ENCODE measurements around the gene BTBD9.
A peak's percentile ranks its signal among the peaks of the same experiment; 100 is the strongest.

Gene BTBD9

GRCh38 chr6:38503960-38504682 lies 135.6 kb downstream of the BTBD9 start:
- DNase-seq: no peak

- no peak for DNase-seq
These were observed 136.5 kb downstream of the BTBD9 start for GRCh38 chr6:38503032-38503773.

- DNase-seq: no peak
These were observed 137.3 kb downstream of the BTBD9 start for GRCh38 chr6:38502423-38502822.

- DNase-seq: no peak
These were observed 137.8 kb downstream of the BTBD9 start for GRCh38 chr6:38501931-38502330.

- DNase-seq: no peak
These were observed 140.1 kb downstream of the BTBD9 start for GRCh38 chr6:38499529-38500096.

- DNase-seq: no peak
These were observed 140.8 kb downstream of the BTBD9 start for GRCh38 chr6:38498805-38499445.

- DNase-seq: no peak
These were observed 141.6 kb downstream of the BTBD9 start for GRCh38 chr6:38498085-38498484.

- no peak for DNase-seq
These were observed 142.2 kb downstream of the BTBD9 start for GRCh38 chr6:38497546-38497945.

- DNase-seq: no peak
These were observed 143.7 kb downstream of the BTBD9 start for GRCh38 chr6:38495922-38496635.

- DNase-seq: no peak
These were observed 144.2 kb downstream of the BTBD9 start for GRCh38 chr6:38495518-38495917.

GRCh38 chr6:38493931-38494547 lies 145.7 kb downstream of the BTBD9 start:
- peak; percentile 65 for DNase-seq

- DNase-seq: no peak
These were observed 147.7 kb downstream of the BTBD9 start for GRCh38 chr6:38492031-38492430.

GRCh38 chr6:38489951-38490350 lies 149.8 kb downstream of the BTBD9 start:
- DNase-seq: peak; percentile 71

GRCh38 chr6:38487423-38487822 lies 152.3 kb downstream of the BTBD9 start:
- DNase-seq: no peak

GRCh38 chr6:38485488-38485887 lies 154.2 kb downstream of the BTBD9 start:
- DNase-seq: no peak

- no peak for DNase-seq
These were observed 155.1 kb downstream of the BTBD9 start for GRCh38 chr6:38484656-38485055.

- DNase-seq: no peak
These were observed 156.2 kb downstream of the BTBD9 start for GRCh38 chr6:38483526-38483925.

- peak; percentile 69 for DNase-seq
These were observed 157.3 kb downstream of the BTBD9 start for GRCh38 chr6:38482466-38482865.

- DNase-seq: no peak
These were observed 157.9 kb downstream of the BTBD9 start for GRCh38 chr6:38481851-38482250.

GRCh38 chr6:38481211-38481836 lies 158.4 kb downstream of the BTBD9 start:
- no peak for DNase-seq

- DNase-seq: no peak
These were observed 159.7 kb downstream of the BTBD9 start for GRCh38 chr6:38480036-38480435.

- DNase-seq: no peak
These were observed 160.4 kb downstream of the BTBD9 start for GRCh38 chr6:38479331-38479730.
